H1 (cell line): Measurements from ENCODE around the gene SRSF1.

Source experiments
- CTCF ChIP-seq, 3 experiments: IDR thresholded peaks; 1 replicate in 2 of 3; 2 replicates in 1 of 3; pipeline versions ENCODE4 v1.5.1 to v1.6.1; 2011; ENCODE audit warnings: low read length in 3 of 3, mild to moderate bottlenecking in 3 of 3, inconsistent platforms in 2 of 3, low read depth in 1 of 3, moderate library complexity in 1 of 3; ENCODE audit not compliant: insufficient read depth in 1 of 3; ENCODE audit errors: control extremely low read depth in 1 of 3
- HDAC6 ChIP-seq: IDR thresholded peaks from one replicate; pipeline ENCODE4 v1.7.1; 2012; ENCODE audit warnings: low read depth, mild to moderate bottlenecking, inconsistent platforms, low read length, moderate library complexity
- SP1 ChIP-seq: IDR thresholded peaks from 2 replicates; pipeline ENCODE4 v1.6.1; 2011; ENCODE audit warnings: low read depth, low read length
- TAF7 ChIP-seq: optimal IDR thresholded peaks from 2 replicates; pipeline ENCODE3; 2011; ENCODE audit warnings: low read depth, mild to moderate bottlenecking, inconsistent platforms, low read length, moderate library complexity, borderline replicate concordance
- TF ChIP-seq, protein P1 (sequence below): IDR thresholded peaks from 2 replicates; pipeline ENCODE4 v1.6.1; 2012; ENCODE audit warnings: inconsistent platforms
- TF ChIP-seq, protein P2 (sequence below): IDR thresholded peaks from 2 replicates; pipeline ENCODE4 v1.6.1; 2011; ENCODE audit warnings: low read length, improper control_type of control experiment

DNA sequence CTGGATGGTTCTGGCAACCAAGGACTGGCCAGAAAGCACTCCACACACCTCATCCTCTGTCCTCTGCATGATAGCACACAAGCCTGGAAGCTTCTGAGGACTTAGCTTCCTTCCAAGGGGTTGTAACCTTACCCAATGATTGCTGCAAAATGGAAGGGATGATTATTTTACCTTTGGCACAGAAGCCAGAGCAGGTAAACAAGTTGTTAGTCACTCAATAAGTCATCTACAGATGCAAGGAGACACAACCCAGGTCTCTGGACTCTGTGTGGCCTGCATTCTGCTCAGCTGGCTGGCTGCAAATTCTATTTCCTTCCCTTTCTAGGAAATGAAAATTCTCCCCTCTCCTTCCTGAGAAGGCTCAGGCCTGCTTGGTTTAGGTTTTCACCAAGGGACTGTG lies 49.4 kb upstream of the SRSF1 start:
- TF ChIP-seq CTCF (IDR thresholded peaks at IDR 0.05; ENCODE audit: control extremely low read depth in 1 of 3, insufficient read depth in 1 of 3, low read depth in 1 of 3, low read length in 3 of 3) (no peak), SP1 (no peak), TAF7 (no peak), HDAC6 (no peak)
- TF ChIP-seq, protein P1, sequence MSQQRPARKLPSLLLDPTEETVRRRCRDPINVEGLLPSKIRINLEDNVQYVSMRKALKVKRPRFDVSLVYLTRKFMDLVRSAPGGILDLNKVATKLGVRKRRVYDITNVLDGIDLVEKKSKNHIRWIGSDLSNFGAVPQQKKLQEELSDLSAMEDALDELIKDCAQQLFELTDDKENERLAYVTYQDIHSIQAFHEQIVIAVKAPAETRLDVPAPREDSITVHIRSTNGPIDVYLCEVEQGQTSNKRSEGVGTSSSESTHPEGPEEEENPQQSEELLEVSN = no peak
- TF ChIP-seq, protein P2, sequence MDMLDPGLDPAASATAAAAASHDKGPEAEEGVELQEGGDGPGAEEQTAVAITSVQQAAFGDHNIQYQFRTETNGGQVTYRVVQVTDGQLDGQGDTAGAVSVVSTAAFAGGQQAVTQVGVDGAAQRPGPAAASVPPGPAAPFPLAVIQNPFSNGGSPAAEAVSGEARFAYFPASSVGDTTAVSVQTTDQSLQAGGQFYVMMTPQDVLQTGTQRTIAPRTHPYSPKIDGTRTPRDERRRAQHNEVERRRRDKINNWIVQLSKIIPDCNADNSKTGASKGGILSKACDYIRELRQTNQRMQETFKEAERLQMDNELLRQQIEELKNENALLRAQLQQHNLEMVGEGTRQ = no peak
